SK-N-MC (cell line): ENCODE data around the gene SDK1.
"Not testable (repeated sequence)": the region's sequence is repeated elsewhere in the genome, so short reads cannot be mapped to it uniquely, and the experiment has no call there.

ENCODE experiments used
- EZH2 ChIP-seq: fragments of 200-600 bp; sonication (generic); IDR thresholded peaks from one replicate; pipeline ENCODE4 v1.6.1; 2017; ENCODE audit warnings: antibody characterized with exemption
- POLR2AphosphoS5 ChIP-seq: IDR thresholded peaks from 2 replicates; pipeline ENCODE4 v1.6.1; 2012; ENCODE audit warnings: mild to moderate bottlenecking, low read depth, low read length, borderline replicate concordance

DNA sequence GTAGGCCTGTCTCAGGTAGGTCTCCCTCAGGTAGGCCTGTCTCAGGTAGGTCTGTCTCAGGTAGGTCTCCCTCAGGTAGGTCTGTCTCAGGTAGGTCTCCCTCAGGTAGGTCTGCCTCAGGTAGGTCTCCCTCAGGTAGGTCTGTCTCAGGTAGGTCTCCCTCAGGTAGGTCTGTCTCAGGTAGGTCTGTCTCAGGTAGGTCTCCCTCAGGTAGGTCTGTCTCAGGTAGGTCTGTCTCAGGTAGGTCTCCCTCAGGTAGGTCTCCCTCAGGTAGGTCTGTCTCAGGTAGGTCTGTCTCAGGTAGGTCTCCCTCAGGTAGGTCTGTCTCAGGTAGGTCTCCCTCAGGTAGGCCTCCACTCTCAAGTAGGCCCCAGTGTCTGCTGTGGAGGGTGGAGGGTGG lies 281.1 kb downstream of the SDK1 start:
- TF ChIP-seq EZH2, POLR2AphosphoS5: not testable (repeated sequence)
